CD4-positive, alpha-beta memory T cell (primary cell): ENCODE data around the gene ECPAS. TPM values are rescaled to one million over a fixed set of nuclear protein-coding genes. Genes with fewer than 3 reads are reported as not detected.
A peak's percentile ranks its signal among the peaks of the same experiment; 100 is the strongest.

Source experiments
- CTCF ChIA-PET: fragments of 350-600 bp; sonication (Branson Sonifier 250); formaldehyde crosslinking; loops from one replicate; lab custom pipeline; 2021; ENCODE audit warnings: inconsistent platforms; ENCODE audit not compliant: partially characterized antibody; lab: Charles Lee
- POLR2A ChIA-PET: fragments of 350-600 bp; sonication (Branson Sonifier 250); formaldehyde crosslinking; loops from one replicate; lab custom pipeline; 2021; ENCODE audit not compliant: partially characterized antibody; lab: Charles Lee
- DNase-seq, 5 donors: peaks; one replicate each; pipeline versions ENCODE4 v3.0.0 to v3.0.0-alpha.2; 2020 to 2022; ENCODE audit warnings: mixed read lengths in 1 of 5
- H3K27ac ChIP-seq: one replicate; pipeline ENCODE4 v1.7.0; 2013; ENCODE audit warnings: low read depth, low read length
- H3K27me3 ChIP-seq: 2 replicates; pipeline ENCODE4 v1.7.0; 2013; ENCODE audit warnings: mild to moderate bottlenecking, low read length, moderate library complexity; ENCODE audit not compliant: insufficient read depth
- H3K36me3 ChIP-seq: 2 replicates; pipeline ENCODE4 v1.7.0; 2013; ENCODE audit warnings: mild to moderate bottlenecking, low read length, moderate library complexity; ENCODE audit not compliant: insufficient read depth
- H3K4me1 ChIP-seq: 2 replicates; pipeline ENCODE4 v1.7.0; 2013; ENCODE audit warnings: mild to moderate bottlenecking, low read length, moderate library complexity; ENCODE audit not compliant: insufficient read depth
- H3K4me3 ChIP-seq, 2 donors: one replicate each; pipeline ENCODE4 v1.7.0; 2013; ENCODE audit warnings: low read length in 2 of 2, mild to moderate bottlenecking in 1 of 2
- H3K9me3 ChIP-seq, 2 donors: one replicate each; pipeline ENCODE4 v1.7.0; 2013; ENCODE audit warnings: low read length in 2 of 2, control low read depth in 1 of 2; ENCODE audit not compliant: control insufficient read depth in 1 of 2
- H3K27ac Mint-ChIP-seq, 7 donors: one replicate each; pipeline ENCODE4 v1.8.0; 2020 to 2021; ENCODE audit warnings: mixed read lengths in 7 of 7, mild to moderate bottlenecking in 6 of 7, inconsistent platforms in 3 of 7, moderate library complexity in 3 of 7
- H3K27me3 Mint-ChIP-seq, 2 donors: one replicate each; pipeline ENCODE4 v1.8.0; 2020 to 2021; ENCODE audit warnings: mixed read lengths in 2 of 2
- H3K36me3 Mint-ChIP-seq, 2 donors: one replicate each; pipeline ENCODE4 v1.8.0; 2020 to 2021; ENCODE audit warnings: mixed read lengths in 2 of 2, inconsistent platforms in 1 of 2, mild to moderate bottlenecking in 1 of 2
- H3K4me1 Mint-ChIP-seq, 4 donors: one replicate each; pipeline ENCODE4 v1.8.0; 2020 to 2021; ENCODE audit warnings: mixed read lengths in 4 of 4, mild to moderate bottlenecking in 1 of 4
- H3K4me3 Mint-ChIP-seq, 8 donors: one replicate each; pipeline ENCODE4 v1.8.0; 2020 to 2021; ENCODE audit warnings: mixed read lengths in 8 of 8, mild to moderate bottlenecking in 7 of 8, moderate library complexity in 6 of 8, inconsistent platforms in 3 of 8
- H3K9me3 Mint-ChIP-seq, 8 donors: one replicate each; pipeline ENCODE4 v1.8.0; 2020 to 2021; ENCODE audit warnings: mixed read lengths in 8 of 8, mild to moderate bottlenecking in 5 of 8, inconsistent platforms in 3 of 8, moderate library complexity in 1 of 8
- intact Hi-C: fragments of 100-400 bp; cut with micrococcal nuclease; formaldehyde crosslinking; loops from one replicate; pipeline ENCODE4 v1.15.1; 2023
- polyA plus RNA-seq, 2 donors: library from polyadenylated mRNA; unstranded; fragments of 300-500 nt; fragmentation: Illumina TruSeq; gene quantifications; one replicate each; pipeline ENCODE4 v1.2.3, GENCODE V29; 2021
- total RNA-seq, 2 experiments: library from RNA; stranded (reverse); gene quantifications; one replicate each; pipeline ENCODE4 v1.2.3, GENCODE V29; 2021

The ECPAS gene
- 10 to 100 TPM; 77.6 to 80.3 TPM for total RNA-seq
- polyA plus RNA-seq = 10 to 100 TPM in 1 of 2 donors, 1 to 10 TPM in 1; 9.6 to 19.7 TPM

DNA sequence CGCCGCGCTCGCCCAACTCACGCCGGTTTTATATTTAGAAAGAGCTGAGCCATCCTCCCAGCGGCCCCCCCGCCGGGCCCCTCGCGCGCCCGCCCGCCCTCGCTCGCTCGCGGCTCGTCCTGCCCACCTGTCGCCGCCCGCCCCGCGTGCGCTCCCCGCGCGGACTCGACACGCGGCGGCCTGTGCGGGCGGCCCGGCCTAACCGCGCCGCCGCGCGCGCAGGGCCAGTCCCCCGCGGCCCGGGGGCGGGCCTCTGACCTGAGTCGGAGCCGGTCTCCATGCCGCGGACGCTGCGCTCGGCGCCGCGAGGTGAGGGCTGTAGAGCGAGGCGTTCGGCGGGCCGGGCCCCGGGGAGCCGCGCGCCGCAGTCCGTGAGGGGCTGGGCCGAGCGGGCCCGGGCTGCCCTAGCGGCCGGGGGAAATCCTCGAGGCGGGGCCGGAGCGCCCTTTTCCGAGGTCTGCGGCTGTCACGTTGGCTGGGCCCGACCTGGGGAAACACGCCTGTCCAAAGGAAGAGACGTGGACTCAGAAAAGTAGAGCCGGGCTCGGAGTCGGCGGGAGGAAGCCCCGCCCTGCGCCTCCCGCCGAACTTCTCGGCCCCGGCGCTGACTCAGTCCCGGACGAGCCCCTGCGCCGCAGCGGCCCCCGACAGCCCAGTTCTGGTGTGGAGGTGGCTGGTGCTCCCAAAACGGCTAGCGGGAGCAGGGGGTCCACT lies at the start of gene ECPAS:
ECPAS (minus strand) TSS at position 526 of the 714 bp plus-strand sequence. CDS start 11,465 bp downstream, outside the sequence.
- H3K36me3 ChIP-seq = no peaks in the 10 kb centered on the region
- peaks cover 0 to 14% of the 10 kb centered on the region in 2 donors for H3K36me3 Mint-ChIP-seq
- peaks cover 23 to 37% (median 28%) of the 10 kb centered on the region in 4 donors for H3K4me1 Mint-ChIP-seq
- H3K27ac Mint-ChIP-seq = peak within 1 kb of the TSS; percentile 86 to 93 (median 89)
- H3K9me3 Mint-ChIP-seq = no peaks in the 10 kb centered on the region
- H3K27me3 ChIP-seq = no peaks in the 10 kb centered on the region
- no peaks in the 10 kb centered on the region for H3K9me3 ChIP-seq
- POLR2A ChIA-PET = interaction anchor here (0.6 to 3.7 kb wide), 8 partner anchors 39 to 1268 kb away, joined by 3 to 22 read pairs (median 5); partner anchors contain the start of genes DNAJC25, HSDL2, SNX30 and SUSD1
- no peaks in the 10 kb centered on the region for H3K27me3 Mint-ChIP-seq
- DNase-seq = peak; percentile 66 to 72 (median 71)
- peak within 1 kb of the TSS; percentile 83 for H3K27ac ChIP-seq
- H3K4me1 ChIP-seq = peaks cover 11% of the 10 kb centered on the region
- CTCF ChIA-PET = no interaction called here
- intact Hi-C loops = loop anchor here (1.0 to 10.0 kb wide), 9 partner anchors 41 to 1791 kb away; partner anchors contain the start of genes CDC26, DNAJC25, GNG10 and KIAA1958
- peak within 1 kb of the TSS; percentile 81 to 90 (median 86) for H3K4me3 Mint-ChIP-seq
- H3K4me3 ChIP-seq = peak within 1 kb of the TSS; percentile 69 to 89

GRCh38 chr9:111533099-111533790 lies 49.1 kb upstream of the ECPAS start:
- no peaks in the 10 kb centered on the region for H3K4me1 Mint-ChIP-seq
- CTCF ChIA-PET = no interaction called here
- peaks cover 62 to 66% of the 10 kb centered on the region in 2 donors for H3K36me3 Mint-ChIP-seq
- H3K9me3 Mint-ChIP-seq = peaks cover 8 to 59% (median 45%) of the 10 kb centered on the region in 8 donors
- no peak overlapping the region for H3K27ac Mint-ChIP-seq
- Histone ChIP-seq H3K9me3 (peaks cover 0 to under 1% of the 10 kb centered on the region in 2 donors), H3K4me1 (no peaks in the 10 kb centered on the region), H3K36me3 (peaks cover 4% of the 10 kb centered on the region), H3K27me3 (no peaks in the 10 kb centered on the region), H3K27ac (no peak overlapping the region), H3K4me3 (no peak overlapping the region)
- H3K4me3 Mint-ChIP-seq = no peak overlapping the region
- no peaks in the 10 kb centered on the region for H3K27me3 Mint-ChIP-seq
- no peak for DNase-seq
- POLR2A ChIA-PET = no interaction called here
- intact Hi-C loops = no loop called here

DNA sequence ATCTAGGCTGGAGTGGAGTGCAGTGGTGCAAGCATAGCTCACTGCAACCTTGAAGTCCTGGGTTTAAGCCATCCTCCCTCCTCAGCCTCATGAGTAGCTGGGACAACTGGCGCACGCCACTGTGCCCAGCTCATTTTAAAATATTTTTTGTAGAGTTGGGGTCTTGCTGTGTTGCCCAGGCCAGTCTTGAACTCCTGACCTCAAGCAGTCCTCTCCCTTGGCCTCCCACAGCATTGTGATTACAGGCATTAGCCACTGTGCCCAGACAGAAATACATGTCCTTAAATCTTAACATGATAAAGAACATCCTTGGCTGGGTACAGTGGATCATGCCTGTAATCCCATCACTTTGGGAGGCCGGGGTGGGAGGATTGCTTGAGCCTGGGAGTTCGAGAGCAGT lies 47.5 kb upstream of the ECPAS start:
- H3K4me3 ChIP-seq = no peak overlapping the region
- intact Hi-C loops = no loop called here
- H3K27ac Mint-ChIP-seq = no peak overlapping the region
- no peak for DNase-seq
- CTCF ChIA-PET = interaction anchor here (1.1 kb wide), 1 partner anchor 10 kb away, joined by 3 read pairs; no protein-coding TSS in a partner anchor
- H3K9me3 Mint-ChIP-seq = peaks cover 8 to 43% (median 32%) of the 10 kb centered on the region in 8 donors
- H3K36me3 ChIP-seq = peaks cover 4% of the 10 kb centered on the region
- H3K4me3 Mint-ChIP-seq = no peak overlapping the region
- H3K4me1 ChIP-seq = no peaks in the 10 kb centered on the region
- POLR2A ChIA-PET = no interaction called here
- no peaks in the 10 kb centered on the region for H3K9me3 ChIP-seq
- H3K36me3 Mint-ChIP-seq = peaks cover 60 to 62% of the 10 kb centered on the region in 2 donors
- H3K27me3 ChIP-seq = no peaks in the 10 kb centered on the region
- peaks cover 0 to 6% (median 2%) of the 10 kb centered on the region in 4 donors for H3K4me1 Mint-ChIP-seq
- no peak overlapping the region for H3K27ac ChIP-seq
- no peaks in the 10 kb centered on the region for H3K27me3 Mint-ChIP-seq

GRCh38 chr9:111529787-111530186 lies 45.6 kb upstream of the ECPAS start:
- no peaks in the 10 kb centered on the region for H3K9me3 ChIP-seq
- peaks cover 9% of the 10 kb centered on the region for H3K4me1 ChIP-seq
- Mint-ChIP-seq H3K4me1 (peaks cover 13 to 19% (median 15%) of the 10 kb centered on the region in 4 donors), H3K4me3 (no peak overlapping the region), H3K27me3 (peaks cover 0 to 3% of the 10 kb centered on the region in 2 donors), H3K27ac (no peak overlapping the region), H3K36me3 (peaks cover 51 to 62% of the 10 kb centered on the region in 2 donors), H3K9me3 (peaks cover 5 to 28% (median 23%) of the 10 kb centered on the region in 8 donors)
- CTCF ChIA-PET = no interaction called here
- no peaks in the 10 kb centered on the region for H3K36me3 ChIP-seq
- intact Hi-C loops = loop anchor here (10.0 kb wide), 1 partner anchor 65 kb away; the partner anchor contains the start of gene PTGR1
- no peak overlapping the region for H3K27ac ChIP-seq
- H3K4me3 ChIP-seq = no peak overlapping the region
- no peaks in the 10 kb centered on the region for H3K27me3 ChIP-seq
- DNase-seq = no peak
- POLR2A ChIA-PET = interaction anchor here (1.0 kb wide), 1 partner anchor 45 kb away, joined by 3 read pairs; no protein-coding TSS in a partner anchor

- intact Hi-C loops = loop anchor here (10.0 kb wide), 1 partner anchor 67 kb away; the partner anchor contains the start of gene PTGR1
- POLR2A ChIA-PET = no interaction called here
- CTCF ChIA-PET = no interaction called here
- Histone ChIP-seq H3K27me3 (no peaks in the 10 kb centered on the region), H3K4me1 (peaks cover 9% of the 10 kb centered on the region), H3K27ac (no peak overlapping the region), H3K9me3 (no peaks in the 10 kb centered on the region), H3K36me3 (no peaks in the 10 kb centered on the region), H3K4me3 (no peak overlapping the region)
- Mint-ChIP-seq H3K4me3 (peak overlapping the region in 1 of 8 donors; percentile 5), H3K36me3 (peaks cover 28 to 44% of the 10 kb centered on the region in 2 donors), H3K27me3 (peaks cover 0 to 3% of the 10 kb centered on the region in 2 donors), H3K27ac (peak overlapping the region in 1 of 7 donors; percentile 20), H3K4me1 (peaks cover 21 to 27% (median 21%) of the 10 kb centered on the region in 4 donors), H3K9me3 (peaks cover 0 to 7% (median 3%) of the 10 kb centered on the region in 8 donors)
- no peak for DNase-seq
Measured at GRCh38 chr9:111527347-111527746, 43.2 kb upstream of the ECPAS start.

DNA sequence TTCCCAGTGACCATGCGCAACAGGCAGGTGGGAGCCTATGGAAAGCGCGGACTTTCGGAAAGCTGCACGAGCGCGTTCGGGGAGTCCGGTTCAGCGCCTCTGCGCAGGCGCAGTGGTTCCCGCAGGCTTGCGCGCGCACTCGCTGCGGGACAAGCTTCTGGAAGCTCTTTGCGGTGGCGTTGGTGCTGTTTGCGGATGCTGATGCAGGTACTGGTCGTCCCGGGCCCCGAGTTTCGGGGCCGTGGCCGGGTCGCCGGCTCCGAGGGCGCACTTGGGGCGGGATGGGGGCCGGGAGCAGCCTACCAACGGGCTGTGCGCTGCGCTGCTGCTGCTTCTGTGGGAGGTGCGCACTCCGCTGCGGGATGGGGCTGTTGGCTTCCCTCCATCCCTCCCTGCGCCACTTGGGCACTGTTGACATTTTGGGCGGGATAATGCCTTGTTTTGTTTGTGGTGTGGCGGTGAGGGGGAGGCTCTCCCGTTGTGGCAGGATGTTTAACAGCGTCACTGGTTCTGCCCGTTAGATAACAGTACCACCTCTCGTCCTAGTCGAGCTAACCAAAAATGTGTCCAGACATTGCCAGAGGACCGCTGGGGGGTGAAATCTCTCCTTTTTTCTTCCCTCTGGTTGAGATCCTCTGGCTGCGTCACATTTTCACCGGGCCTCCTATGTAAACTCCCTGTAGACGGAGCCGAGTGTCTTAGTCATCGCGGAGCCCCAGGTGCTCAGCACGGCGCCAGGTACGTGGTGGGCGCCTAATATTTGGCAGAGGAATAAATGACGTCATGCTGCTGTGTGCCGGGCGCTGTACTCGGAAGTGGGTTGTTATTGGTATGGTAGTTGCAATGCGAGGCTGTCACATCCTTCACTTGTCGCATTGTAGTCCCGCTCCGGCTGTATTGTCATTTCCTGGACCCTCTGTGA lies 41.1 kb upstream of the ECPAS start, which contains the start of gene ZNF483:
ZNF483 (plus strand) TSS at position 124 of the 922 bp plus-strand sequence. CDS start 2,217 bp downstream, outside the sequence.
- Histone ChIP-seq H3K27ac (peak within 1 kb of the TSS; percentile 74), H3K4me3 (peak within 1 kb of the TSS; percentile 54 to 87), H3K36me3 (no peaks in the 10 kb centered on the region), H3K9me3 (no peaks in the 10 kb centered on the region), H3K27me3 (no peaks in the 10 kb centered on the region), H3K4me1 (peaks cover 9% of the 10 kb centered on the region)
- H3K9me3 Mint-ChIP-seq = peaks cover 0 to 2% (median 0%) of the 10 kb centered on the region in 8 donors
- CTCF ChIA-PET = interaction anchor here (1.4 kb wide), 1 partner anchor 9 kb away, joined by 3 read pairs; no protein-coding TSS in a partner anchor
- peak; percentile 71 to 95 (median 79) for DNase-seq
- H3K36me3 Mint-ChIP-seq = peaks cover 11 to 34% of the 10 kb centered on the region in 2 donors
- intact Hi-C loops = loop anchor here (1.0 to 10.0 kb wide), 3 partner anchors 41 to 808 kb away; partner anchors contain the start of genes ECPAS, PTBP3 and PTGR1
- H3K27me3 Mint-ChIP-seq = peaks cover 0 to 6% of the 10 kb centered on the region in 2 donors
- H3K4me3 Mint-ChIP-seq = peak within 1 kb of the TSS; percentile 95 to 99 (median 96)
- H3K4me1 Mint-ChIP-seq = peaks cover 21 to 27% (median 21%) of the 10 kb centered on the region in 4 donors
- POLR2A ChIA-PET = interaction anchor here (1.2 to 2.7 kb wide), 4 partner anchors 9 to 106 kb away, joined by 3 to 22 read pairs (median 7); partner anchors contain the start of genes DNAJC25 and ECPAS
- peak within 1 kb of the TSS; percentile 95 to 100 (median 98) for H3K27ac Mint-ChIP-seq
